SU-DHL-6 (cell line): ENCODE data around the gene ZMIZ1.

Experiments
- H2AFZ ChIP-seq: fragments of 200-600 bp; sonication (generic); 2 replicates; pipeline ENCODE4 v1.6.1; 2014; ENCODE audit warnings: low read depth, mild to moderate bottlenecking, moderate library complexity, mixed read lengths, antibody characterized with exemption, low read length; ENCODE audit not compliant: severe bottlenecking
- H3F3A ChIP-seq: fragments of 200-600 bp; shearing (Covaris generic); 2 replicates; pipeline ENCODE4 v1.6.0; 2016; ENCODE audit warnings: antibody characterized with exemption, mild to moderate bottlenecking; ENCODE audit not compliant: insufficient read depth
- H3K27ac ChIP-seq: fragments of 200-600 bp; sonication (generic); 2 replicates; pipeline ENCODE4 v1.5.1; 2016; ENCODE audit warnings: low read depth, mild to moderate bottlenecking, low read length, moderate library complexity, mixed read lengths
- H3K27me3 ChIP-seq: fragments of 200-600 bp; sonication (generic), shearing (Covaris generic); 2 replicates; pipeline ENCODE4 v1.6.0; 2014; ENCODE audit warnings: mild to moderate bottlenecking, low read length
- H3K36me3 ChIP-seq: fragments of 200-600 bp; sonication (generic); 2 replicates; pipeline ENCODE4 v1.6.1; 2014; ENCODE audit warnings: mild to moderate bottlenecking, low read length, mixed read lengths
- H3K4me2 ChIP-seq: fragments of 300-600, 200-600 bp; shearing (Covaris generic), sonication (generic); 2 replicates; pipeline ENCODE4 v1.6.0; 2014; ENCODE audit warnings: low read length, low read depth, mild to moderate bottlenecking; ENCODE audit not compliant: poor library complexity, severe bottlenecking
- H3K4me3 ChIP-seq: fragments of 200-600 bp; sonication (generic); 2 replicates; pipeline ENCODE4 v1.5.1; 2014; ENCODE audit warnings: antibody characterized with exemption, low read length, mild to moderate bottlenecking, mixed read lengths; ENCODE audit not compliant: insufficient read depth, poor library complexity, severe bottlenecking
- H3K79me2 ChIP-seq: fragments of 200-600 bp; sonication (generic); 2 replicates; pipeline ENCODE4 v1.6.1; 2014; ENCODE audit warnings: mild to moderate bottlenecking, low read length, moderate library complexity; ENCODE audit not compliant: insufficient read depth
- H3K9ac ChIP-seq: fragments of 200-600 bp; sonication (generic); 2 replicates; pipeline ENCODE4 v1.7.0; 2014; ENCODE audit warnings: mild to moderate bottlenecking, low read length
- H3K9me2 ChIP-seq: fragments of 200-600 bp; sonication (generic); replicated peaks from 2 replicates; pipeline ENCODE4 v1.6.1; 2014; ENCODE audit warnings: low read length; ENCODE audit not compliant: insufficient read depth
- H3K9me3 ChIP-seq: fragments of 200-600 bp; sonication (generic); 2 replicates; pipeline ENCODE4 v1.6.1; 2014; ENCODE audit warnings: low read length, mixed read lengths; ENCODE audit not compliant: insufficient read depth
- H4K20me1 ChIP-seq: fragments of 200-600 bp; sonication (generic); 2 replicates; pipeline ENCODE4 v1.6.1; 2014; ENCODE audit warnings: low read depth, mild to moderate bottlenecking, antibody characterized with exemption, low read length, moderate library complexity, mixed read lengths
- EZH2phosphoT487 ChIP-seq: fragments of 200-600 bp; sonication (generic), shearing (Covaris generic); conservative IDR thresholded peaks from 2 replicates; pipeline ENCODE4 v1.6.1; 2018; ENCODE audit warnings: mild to moderate bottlenecking, antibody characterized with exemption, low read length, moderate library complexity, mixed read lengths
- TF ChIP-seq, protein P1 (sequence below): fragments of 200-600 bp; sonication (generic); IDR thresholded peaks from one replicate; pipeline ENCODE4 v1.5.1; 2017; ENCODE audit warnings: antibody characterized with exemption, mild to moderate bottlenecking, low read length, moderate library complexity; ENCODE audit not compliant: insufficient read depth, poor library complexity, severe bottlenecking

Gene ZMIZ1

DNA sequence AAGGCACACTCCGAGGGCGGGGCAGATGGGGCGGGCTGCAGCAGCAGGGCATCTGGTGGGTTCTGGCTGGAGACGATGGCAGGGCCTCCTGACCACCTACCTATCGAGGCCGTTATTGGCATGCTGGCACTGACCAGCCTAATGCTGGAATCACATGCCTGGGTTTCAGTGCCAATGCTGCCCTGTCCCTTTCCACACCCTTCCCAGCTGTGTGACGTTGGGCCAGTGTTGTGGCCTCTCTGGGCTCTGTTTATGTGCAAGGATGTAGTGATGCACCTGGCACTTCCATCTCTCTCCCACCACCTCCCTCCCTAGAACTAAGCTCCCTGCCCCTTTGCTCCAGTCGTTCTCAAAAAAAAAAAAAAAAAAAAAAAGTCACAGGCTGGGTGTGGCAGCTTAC lies 132.9 kb downstream of the ZMIZ1 start:
- no peaks in the 10 kb centered on the region for H3K9me2 ChIP-seq
- no peak overlapping the region for H2AFZ ChIP-seq
- no peaks in the 10 kb centered on the region for H3K9me3 ChIP-seq
- no peak for TF ChIP-seq EZH2phosphoT487
- TF ChIP-seq, protein P1, sequence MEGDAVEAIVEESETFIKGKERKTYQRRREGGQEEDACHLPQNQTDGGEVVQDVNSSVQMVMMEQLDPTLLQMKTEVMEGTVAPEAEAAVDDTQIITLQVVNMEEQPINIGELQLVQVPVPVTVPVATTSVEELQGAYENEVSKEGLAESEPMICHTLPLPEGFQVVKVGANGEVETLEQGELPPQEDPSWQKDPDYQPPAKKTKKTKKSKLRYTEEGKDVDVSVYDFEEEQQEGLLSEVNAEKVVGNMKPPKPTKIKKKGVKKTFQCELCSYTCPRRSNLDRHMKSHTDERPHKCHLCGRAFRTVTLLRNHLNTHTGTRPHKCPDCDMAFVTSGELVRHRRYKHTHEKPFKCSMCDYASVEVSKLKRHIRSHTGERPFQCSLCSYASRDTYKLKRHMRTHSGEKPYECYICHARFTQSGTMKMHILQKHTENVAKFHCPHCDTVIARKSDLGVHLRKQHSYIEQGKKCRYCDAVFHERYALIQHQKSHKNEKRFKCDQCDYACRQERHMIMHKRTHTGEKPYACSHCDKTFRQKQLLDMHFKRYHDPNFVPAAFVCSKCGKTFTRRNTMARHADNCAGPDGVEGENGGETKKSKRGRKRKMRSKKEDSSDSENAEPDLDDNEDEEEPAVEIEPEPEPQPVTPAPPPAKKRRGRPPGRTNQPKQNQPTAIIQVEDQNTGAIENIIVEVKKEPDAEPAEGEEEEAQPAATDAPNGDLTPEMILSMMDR, result no peak
- H3K4me3 ChIP-seq, result no peak overlapping the region
- no peaks in the 10 kb centered on the region for H3K27me3 ChIP-seq
- H3K4me2 ChIP-seq, result no peak overlapping the region
- H3F3A ChIP-seq, result no peaks in the 10 kb centered on the region
- no peaks in the 10 kb centered on the region for H3K36me3 ChIP-seq
- no peak overlapping the region for H3K27ac ChIP-seq
- H3K9ac ChIP-seq, result no peak overlapping the region
- H4K20me1 ChIP-seq, result no peaks in the 10 kb centered on the region
- no peaks in the 10 kb centered on the region for H3K79me2 ChIP-seq

DNA sequence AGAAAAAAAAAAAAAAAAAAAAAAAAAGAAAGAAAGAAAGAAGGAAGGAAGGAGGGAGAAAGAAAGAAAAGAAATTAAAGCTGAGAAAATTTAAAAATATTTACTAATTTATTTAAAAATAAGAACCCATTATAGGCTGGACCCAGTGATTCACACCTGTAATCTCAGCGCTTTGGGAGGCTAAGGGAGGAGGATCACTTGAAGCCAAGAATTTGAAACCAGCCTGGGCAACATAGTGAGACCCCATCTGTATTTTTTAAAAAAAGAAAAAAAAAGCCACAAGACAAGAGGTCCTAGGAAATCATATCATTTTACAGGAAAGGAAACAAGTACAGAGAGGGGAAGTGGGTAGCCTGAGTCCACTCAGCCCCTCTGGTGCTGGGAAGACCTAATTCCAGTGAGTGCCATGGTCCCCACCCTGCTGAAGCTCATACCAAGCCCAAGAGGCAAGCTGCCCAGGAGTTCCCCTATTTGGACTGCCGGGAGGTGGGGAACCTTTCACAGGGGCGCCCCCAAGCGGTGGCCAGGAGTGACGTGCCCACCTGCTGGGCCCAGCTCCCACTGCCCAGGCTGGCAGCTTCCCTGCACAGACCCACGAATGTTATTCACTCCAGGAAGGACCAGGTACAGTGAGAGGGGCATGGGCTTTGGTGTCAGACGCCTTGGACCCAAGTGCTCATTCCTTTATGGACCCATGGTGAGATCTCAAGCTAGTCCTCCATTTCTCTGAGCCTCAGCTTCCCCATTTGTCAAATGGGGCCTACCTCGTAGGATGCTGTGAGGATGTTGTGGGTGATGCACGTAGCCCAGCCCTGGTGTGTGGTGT lies 133.6 kb downstream of the ZMIZ1 start:
- Histone ChIP-seq H3K9me2 (no peaks in the 10 kb centered on the region), H3K36me3 (no peaks in the 10 kb centered on the region), H4K20me1 (no peaks in the 10 kb centered on the region), H3K4me2 (no peak overlapping the region), H2AFZ (no peak overlapping the region), H3K9me3 (no peaks in the 10 kb centered on the region), H3F3A (no peaks in the 10 kb centered on the region), H3K27me3 (no peaks in the 10 kb centered on the region), H3K27ac (no peak overlapping the region), H3K4me3 (no peak overlapping the region), H3K79me2 (no peaks in the 10 kb centered on the region), H3K9ac (no peak overlapping the region)
- TF ChIP-seq EZH2phosphoT487, result no peak
- TF ChIP-seq, protein P1, result peak; percentile 59

DNA sequence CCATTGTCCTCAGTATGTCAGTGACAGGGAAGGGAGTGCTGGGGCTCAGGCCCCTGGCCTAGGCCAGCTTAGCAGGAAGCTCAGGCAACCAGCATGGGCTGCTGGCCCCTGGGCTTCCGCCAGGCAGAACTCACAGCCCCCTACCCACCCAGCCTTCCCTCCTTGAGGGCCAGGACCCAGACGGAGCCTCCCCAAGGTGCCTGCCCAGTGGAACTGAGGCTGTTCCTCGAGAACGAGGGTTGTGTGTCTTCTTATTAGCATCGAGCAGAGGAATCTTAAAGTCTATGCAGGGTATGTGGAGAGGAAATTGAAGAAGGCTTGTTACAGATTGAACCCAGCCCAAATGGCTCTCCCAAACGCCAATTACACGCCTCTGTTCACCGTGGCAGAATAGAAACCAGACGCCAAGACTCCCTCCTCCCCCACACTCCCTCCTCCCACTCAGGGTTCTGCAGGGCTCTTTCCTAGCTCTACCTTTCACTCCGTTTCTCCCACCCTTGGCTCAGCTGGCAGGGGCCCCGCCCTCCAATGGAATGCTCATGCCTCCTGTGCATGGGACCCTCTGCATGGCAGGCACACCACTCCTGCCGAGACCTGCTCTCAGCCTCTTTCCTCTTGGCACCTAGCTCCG lies 134.4 kb downstream of the ZMIZ1 start:
- no peak overlapping the region for H2AFZ ChIP-seq
- no peak overlapping the region for H3K4me3 ChIP-seq
- no peaks in the 10 kb centered on the region for H3K36me3 ChIP-seq
- TF ChIP-seq, protein P1, result no peak
- no peak for TF ChIP-seq EZH2phosphoT487
- H3K27ac ChIP-seq, result no peak overlapping the region
- H3K9ac ChIP-seq, result no peak overlapping the region
- H3K9me2 ChIP-seq, result no peaks in the 10 kb centered on the region
- no peaks in the 10 kb centered on the region for H3F3A ChIP-seq
- H4K20me1 ChIP-seq, result no peaks in the 10 kb centered on the region
- H3K9me3 ChIP-seq, result no peaks in the 10 kb centered on the region
- H3K4me2 ChIP-seq, result no peak overlapping the region
- H3K79me2 ChIP-seq, result no peaks in the 10 kb centered on the region
- no peaks in the 10 kb centered on the region for H3K27me3 ChIP-seq
